Measurements from ENCODE around the gene NELFE. TPM values are rescaled to one million over a fixed set of nuclear protein-coding genes. Genes with fewer than 3 reads are reported as not detected.
A peak's percentile ranks its signal among the peaks of the same experiment; 100 is the strongest.

Gene NELFE
- total RNA-seq, 1 experiment from 2014 or later = 50.8 TPM

DNA sequence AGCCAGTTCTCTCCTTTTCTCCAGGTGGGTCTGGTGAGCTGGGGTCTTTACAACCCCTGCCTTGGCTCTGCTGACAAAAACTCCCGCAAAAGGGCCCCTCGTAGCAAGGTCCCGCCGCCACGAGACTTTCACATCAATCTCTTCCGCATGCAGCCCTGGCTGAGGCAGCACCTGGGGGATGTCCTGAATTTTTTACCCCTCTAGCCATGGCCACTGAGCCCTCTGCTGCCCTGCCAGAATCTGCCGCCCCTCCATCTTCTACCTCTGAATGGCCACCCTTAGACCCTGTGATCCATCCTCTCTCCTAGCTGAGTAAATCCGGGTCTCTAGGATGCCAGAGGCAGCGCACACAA, 13.6 kb downstream of the NELFE start:
- TF ChIP-seq, protein P1, sequence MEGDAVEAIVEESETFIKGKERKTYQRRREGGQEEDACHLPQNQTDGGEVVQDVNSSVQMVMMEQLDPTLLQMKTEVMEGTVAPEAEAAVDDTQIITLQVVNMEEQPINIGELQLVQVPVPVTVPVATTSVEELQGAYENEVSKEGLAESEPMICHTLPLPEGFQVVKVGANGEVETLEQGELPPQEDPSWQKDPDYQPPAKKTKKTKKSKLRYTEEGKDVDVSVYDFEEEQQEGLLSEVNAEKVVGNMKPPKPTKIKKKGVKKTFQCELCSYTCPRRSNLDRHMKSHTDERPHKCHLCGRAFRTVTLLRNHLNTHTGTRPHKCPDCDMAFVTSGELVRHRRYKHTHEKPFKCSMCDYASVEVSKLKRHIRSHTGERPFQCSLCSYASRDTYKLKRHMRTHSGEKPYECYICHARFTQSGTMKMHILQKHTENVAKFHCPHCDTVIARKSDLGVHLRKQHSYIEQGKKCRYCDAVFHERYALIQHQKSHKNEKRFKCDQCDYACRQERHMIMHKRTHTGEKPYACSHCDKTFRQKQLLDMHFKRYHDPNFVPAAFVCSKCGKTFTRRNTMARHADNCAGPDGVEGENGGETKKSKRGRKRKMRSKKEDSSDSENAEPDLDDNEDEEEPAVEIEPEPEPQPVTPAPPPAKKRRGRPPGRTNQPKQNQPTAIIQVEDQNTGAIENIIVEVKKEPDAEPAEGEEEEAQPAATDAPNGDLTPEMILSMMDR (conservative IDR thresholded peaks at IDR 0.05) = no peak
- TF ChIP-seq EZH2 (IDR thresholded peaks at IDR 0.05; ENCODE audit: low read depth) = no peak
- H3K79me2 ChIP-seq (ENCODE audit: low read depth) = no peaks in the 10 kb centered on the region
- peak overlapping the region; percentile 74; the same call in 1 of the 2 replicates for H2AFZ ChIP-seq
- H4K20me1 ChIP-seq (ENCODE audit: insufficient read depth) = no peaks in the 10 kb centered on the region
- ChIA-PET POLR2A (ENCODE audit: unreplicated experiment) (interaction anchor here (0.6 to 1.1 kb wide), 4 partner anchors 13 to 183 kb away, joined by 3 to 6 read pairs (median 4); partner anchors contain the start of genes ATF6B and DXO), CTCF (interaction anchor here (0.6 to 0.7 kb wide), 2 partner anchors 82 to 220 kb away, joined by 3 read pairs; no protein-coding TSS in a partner anchor)
- peaks cover 62% of the 10 kb centered on the region for H3K4me1 ChIP-seq (replicated peaks; ENCODE audit: insufficient read depth)
- peak overlapping the region; percentile 36; the same call in 1 of the 2 replicates for H3K4me3 ChIP-seq
- BruUV-seq (replicated peaks) = no TSS peak
- H3F3A ChIP-seq (ENCODE audit: insufficient read depth, low read depth) = peaks cover 38% of the 10 kb centered on the region; the same call in 1 of the 2 replicates
- no peaks in the 10 kb centered on the region; the same call in 1 of the 2 replicates for H3K9me2 ChIP-seq (ENCODE audit: insufficient read depth)
- intact Hi-C loops (cut with micrococcal nuclease; ENCODE audit: unreplicated experiment) = no loop called here
- no peaks in the 10 kb centered on the region for H3K27me3 ChIP-seq (ENCODE audit: insufficient read depth, low read depth)
- H3K9me3 ChIP-seq (ENCODE audit: insufficient read depth, low read depth) = no peaks in the 10 kb centered on the region
- H3K4me2 ChIP-seq = peak overlapping the region; percentile 85
- no peaks in the 10 kb centered on the region for H3K36me3 ChIP-seq (ENCODE audit: low read depth)
- H3K27ac ChIP-seq = peak overlapping the region; percentile 81
- DNase-seq = no peak

DNA sequence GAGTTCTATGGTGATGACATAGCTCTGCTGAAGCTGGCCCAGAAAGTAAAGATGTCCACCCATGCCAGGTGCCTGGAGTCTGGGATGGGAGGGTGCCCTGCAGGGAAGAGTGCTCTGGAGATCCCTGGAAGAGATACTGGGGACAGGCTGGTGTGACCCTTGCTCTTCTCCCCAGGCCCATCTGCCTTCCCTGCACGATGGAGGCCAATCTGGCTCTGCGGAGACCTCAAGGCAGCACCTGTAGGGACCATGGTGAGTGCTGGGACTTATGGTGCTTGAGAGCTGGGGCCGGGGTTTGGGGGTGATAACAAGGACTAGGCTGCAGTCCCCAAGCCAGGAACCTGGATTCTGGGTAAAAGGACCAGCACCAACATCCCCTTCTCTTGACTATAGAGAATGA, 15.0 kb downstream of the NELFE start:
- H3K79me2 ChIP-seq (ENCODE audit: low read depth) = no peaks in the 10 kb centered on the region
- CTCF ChIA-PET = no interaction called here
- DNase-seq = no peak
- no TSS peak for BruUV-seq (replicated peaks)
- peaks cover 33% of the 10 kb centered on the region; the same call in 1 of the 2 replicates for H3F3A ChIP-seq (ENCODE audit: insufficient read depth, low read depth)
- no peak overlapping the region for H2AFZ ChIP-seq
- no peak overlapping the region for H3K4me2 ChIP-seq
- H3K4me1 ChIP-seq (replicated peaks; ENCODE audit: insufficient read depth) = peaks cover 55% of the 10 kb centered on the region
- no peak for TF ChIP-seq EZH2 (IDR thresholded peaks at IDR 0.05; ENCODE audit: low read depth)
- TF ChIP-seq, protein P1 (conservative IDR thresholded peaks at IDR 0.05) = no peak
- no peaks in the 10 kb centered on the region for H3K36me3 ChIP-seq (ENCODE audit: low read depth)
- POLR2A ChIA-PET (ENCODE audit: unreplicated experiment) = no interaction called here
- no peaks in the 10 kb centered on the region for H3K27me3 ChIP-seq (ENCODE audit: insufficient read depth, low read depth)
- no peaks in the 10 kb centered on the region; the same call in 1 of the 2 replicates for H3K9me2 ChIP-seq (ENCODE audit: insufficient read depth)
- no peak overlapping the region for H3K27ac ChIP-seq
- H3K9me3 ChIP-seq (ENCODE audit: insufficient read depth, low read depth) = no peaks in the 10 kb centered on the region
- intact Hi-C loops (cut with micrococcal nuclease; ENCODE audit: unreplicated experiment) = no loop called here
- H3K4me3 ChIP-seq = no peak overlapping the region
- no peaks in the 10 kb centered on the region for H4K20me1 ChIP-seq (ENCODE audit: insufficient read depth)

DNA sequence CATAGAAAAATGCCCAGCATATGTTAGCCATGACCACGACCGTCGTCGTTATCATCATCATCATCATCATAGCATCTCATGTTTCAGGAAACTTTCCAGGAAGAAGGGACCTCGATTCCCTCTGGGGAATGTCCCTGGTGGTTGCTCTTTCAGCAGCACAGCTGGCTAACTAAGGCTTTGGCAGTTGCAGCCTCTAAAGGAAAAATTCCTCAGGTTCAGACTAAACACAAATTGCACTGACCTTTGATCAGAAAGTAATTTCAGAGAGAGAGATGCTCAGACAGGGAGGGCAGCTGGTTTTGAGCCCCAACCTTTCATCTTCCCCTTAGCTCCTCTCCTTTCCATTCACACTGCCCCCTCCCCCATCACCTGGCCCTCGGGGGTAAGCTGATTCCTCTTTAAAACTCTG, 18.5 kb downstream of the NELFE start:
- Histone ChIP-seq H3K27ac (no peak overlapping the region), H4K20me1 (ENCODE audit: insufficient read depth) (no peaks in the 10 kb centered on the region), H3K27me3 (ENCODE audit: insufficient read depth, low read depth) (no peaks in the 10 kb centered on the region), H3K4me2 (peak overlapping the region; percentile 36), H3K9me3 (ENCODE audit: insufficient read depth, low read depth) (no peaks in the 10 kb centered on the region), H2AFZ (no peak overlapping the region), H3K9me2 (ENCODE audit: insufficient read depth) (no peaks in the 10 kb centered on the region), H3K4me3 (no peak overlapping the region), H3K36me3 (ENCODE audit: low read depth) (no peaks in the 10 kb centered on the region), H3F3A (ENCODE audit: insufficient read depth, low read depth) (peaks cover 14% of the 10 kb centered on the region; the same call in 1 of the 2 replicates), H3K4me1 (replicated peaks; ENCODE audit: insufficient read depth) (peaks cover 28% of the 10 kb centered on the region), H3K79me2 (ENCODE audit: low read depth) (no peaks in the 10 kb centered on the region)
- POLR2A ChIA-PET (ENCODE audit: unreplicated experiment) = interaction anchor here (0.6 kb wide), 1 partner anchor 82 kb away, joined by 11 read pairs; no protein-coding TSS in a partner anchor
- intact Hi-C loops (cut with micrococcal nuclease; ENCODE audit: unreplicated experiment) = no loop called here
- DNase-seq = peak; percentile 52 to 72
- TF ChIP-seq EZH2 (IDR thresholded peaks at IDR 0.05; ENCODE audit: low read depth) = no peak
- TF ChIP-seq, protein P1 (conservative IDR thresholded peaks at IDR 0.05) = no peak
- CTCF ChIA-PET = no interaction called here
- BruUV-seq (replicated peaks) = no TSS peak

Measured in PC-9 (cell line).